ENCODE measurements around the gene ZNF655.
"Not testable (repeated sequence)": the region's sequence is repeated elsewhere in the genome, so short reads cannot be mapped to it uniquely, and the experiment has no call there.

GRCh38 chr7:99545308-99545707 lies 13.1 kb upstream of the ZNF655 start:
- not testable (repeated sequence) for TF ChIP-seq CTCF (IDR thresholded peaks at IDR 0.05; ENCODE audit: insufficient read depth, low read depth, low read length); EZH2 (IDR thresholded peaks at IDR 0.05; ENCODE audit: insufficient read depth, low read length)
